ENCODE data around the gene CCR3. TPM values are rescaled to one million over a fixed set of nuclear protein-coding genes. Genes with fewer than 3 reads are reported as not detected.

The CCR3 gene
- total RNA-seq, 2 donors from 2014 or later: not detected

GRCh38 chr3:46221938-46222337 is 20.3 kb upstream of the CCR3 start:
- H3K4me1 Mint-ChIP-seq: no peaks in the 10 kb centered on the region
- DNase-seq: no peak
- no peaks in the 10 kb centered on the region for H3K36me3 Mint-ChIP-seq (ENCODE audit: low read depth)
- Histone ChIP-seq H3K27ac (ENCODE audit: low read depth, low read length) (no peak overlapping the region), H3K9me3 (ENCODE audit: control insufficient read depth, low read length) (no peaks in the 10 kb centered on the region), H3K4me1 (ENCODE audit: control insufficient read depth, insufficient read depth, low read length) (no peaks in the 10 kb centered on the region), H3K36me3 (ENCODE audit: control insufficient read depth, insufficient read depth, low read length) (no peaks in the 10 kb centered on the region), H3K9ac (ENCODE audit: extremely low read depth, low read length, poor library complexity, severe bottlenecking) (no peak overlapping the region), H3K27me3 (ENCODE audit: control insufficient read depth, insufficient read depth, low read length, poor library complexity, severe bottlenecking) (no peaks in the 10 kb centered on the region), H3K4me3 (ENCODE audit: low read length) (no peak overlapping the region)
- WGBS, 2 experiments (ENCODE audit: insufficient coverage in 1 of 2, insufficient read length in 1 of 2): 90 to 100% methylated on average over 1 of the region's 1 CpG
- TF ChIP-seq CTCF (conservative IDR thresholded peaks at IDR 0.05): no peak
- H3K9me3 Mint-ChIP-seq: peaks cover 16% of the 10 kb centered on the region
- H3K4me3 Mint-ChIP-seq: no peak overlapping the region
- H3K27me3 Mint-ChIP-seq (ENCODE audit: insufficient read depth): peaks cover 2% of the 10 kb centered on the region
- no peak overlapping the region for H3K27ac Mint-ChIP-seq

GRCh38 chr3:46222435-46223161 is 19.7 kb upstream of the CCR3 start:
- H3K36me3 ChIP-seq (ENCODE audit: control insufficient read depth, insufficient read depth, low read length): no peaks in the 10 kb centered on the region
- H3K27me3 ChIP-seq (ENCODE audit: control insufficient read depth, insufficient read depth, low read length, poor library complexity, severe bottlenecking): no peaks in the 10 kb centered on the region
- Mint-ChIP-seq H3K9me3 (peaks cover 13% of the 10 kb centered on the region), H3K36me3 (ENCODE audit: low read depth) (no peaks in the 10 kb centered on the region), H3K27me3 (ENCODE audit: insufficient read depth) (peaks cover 2% of the 10 kb centered on the region), H3K4me1 (no peaks in the 10 kb centered on the region), H3K4me3 (no peak overlapping the region), H3K27ac (no peak overlapping the region)
- no peak overlapping the region for H3K4me3 ChIP-seq (ENCODE audit: low read length)
- TF ChIP-seq CTCF (conservative IDR thresholded peaks at IDR 0.05): no peak
- H3K9ac ChIP-seq (ENCODE audit: extremely low read depth, low read length, poor library complexity, severe bottlenecking): no peak overlapping the region
- H3K4me1 ChIP-seq (ENCODE audit: control insufficient read depth, insufficient read depth, low read length): no peaks in the 10 kb centered on the region
- no peaks in the 10 kb centered on the region for H3K9me3 ChIP-seq (ENCODE audit: control insufficient read depth, low read length)
- whole genome bisulfite sequencing, 2 experiments (ENCODE audit: insufficient coverage in 1 of 2, insufficient read length in 1 of 2): 90 to 92% methylated on average over 2 to 7 of the region's 7 CpGs
- no peak for DNase-seq
- H3K27ac ChIP-seq (ENCODE audit: low read depth, low read length): no peak overlapping the region

- Histone ChIP-seq H3K27me3 (ENCODE audit: control insufficient read depth, insufficient read depth, low read length, poor library complexity, severe bottlenecking) (no peaks in the 10 kb centered on the region), H3K4me1 (ENCODE audit: control insufficient read depth, insufficient read depth, low read length) (no peaks in the 10 kb centered on the region), H3K4me3 (ENCODE audit: low read length) (no peak overlapping the region), H3K36me3 (ENCODE audit: control insufficient read depth, insufficient read depth, low read length) (no peaks in the 10 kb centered on the region), H3K27ac (ENCODE audit: low read depth, low read length) (no peak overlapping the region), H3K9me3 (ENCODE audit: control insufficient read depth, low read length) (no peaks in the 10 kb centered on the region), H3K9ac (ENCODE audit: extremely low read depth, low read length, poor library complexity, severe bottlenecking) (no peak overlapping the region)
- H3K9me3 Mint-ChIP-seq: no peaks in the 10 kb centered on the region
- no peak overlapping the region for H3K4me3 Mint-ChIP-seq
- no peak for DNase-seq
- no peaks in the 10 kb centered on the region for H3K27me3 Mint-ChIP-seq (ENCODE audit: insufficient read depth)
- H3K36me3 Mint-ChIP-seq (ENCODE audit: low read depth): no peaks in the 10 kb centered on the region
- H3K4me1 Mint-ChIP-seq: no peaks in the 10 kb centered on the region
- TF ChIP-seq CTCF (conservative IDR thresholded peaks at IDR 0.05): no peak
- H3K27ac Mint-ChIP-seq: no peak overlapping the region
- 94 to 100% methylated on average over 3 to 5 of the region's 5 CpGs for WGBS, 2 experiments (ENCODE audit: insufficient coverage in 1 of 2, insufficient read length in 1 of 2)
Measured at GRCh38 chr3:46228260-46229242, 13.7 kb upstream of the CCR3 start.

Data from endodermal cell (in vitro differentiated cells).